NCI-H345 treated with DMSO at 0.1 percent for 48 hours (cell line): ENCODE results near the gene HABP4.
"Not testable (repeated sequence)": the region's sequence is repeated elsewhere in the genome, so short reads cannot be mapped to it uniquely, and the experiment has no call there.

Experiments used
- DNase-seq: peaks from one replicate; lab custom pipeline; 2025; ENCODE audit not compliant: unreplicated experiment; lab: John Stamatoyannopoulos, UW

HABP4 gene

DNA sequence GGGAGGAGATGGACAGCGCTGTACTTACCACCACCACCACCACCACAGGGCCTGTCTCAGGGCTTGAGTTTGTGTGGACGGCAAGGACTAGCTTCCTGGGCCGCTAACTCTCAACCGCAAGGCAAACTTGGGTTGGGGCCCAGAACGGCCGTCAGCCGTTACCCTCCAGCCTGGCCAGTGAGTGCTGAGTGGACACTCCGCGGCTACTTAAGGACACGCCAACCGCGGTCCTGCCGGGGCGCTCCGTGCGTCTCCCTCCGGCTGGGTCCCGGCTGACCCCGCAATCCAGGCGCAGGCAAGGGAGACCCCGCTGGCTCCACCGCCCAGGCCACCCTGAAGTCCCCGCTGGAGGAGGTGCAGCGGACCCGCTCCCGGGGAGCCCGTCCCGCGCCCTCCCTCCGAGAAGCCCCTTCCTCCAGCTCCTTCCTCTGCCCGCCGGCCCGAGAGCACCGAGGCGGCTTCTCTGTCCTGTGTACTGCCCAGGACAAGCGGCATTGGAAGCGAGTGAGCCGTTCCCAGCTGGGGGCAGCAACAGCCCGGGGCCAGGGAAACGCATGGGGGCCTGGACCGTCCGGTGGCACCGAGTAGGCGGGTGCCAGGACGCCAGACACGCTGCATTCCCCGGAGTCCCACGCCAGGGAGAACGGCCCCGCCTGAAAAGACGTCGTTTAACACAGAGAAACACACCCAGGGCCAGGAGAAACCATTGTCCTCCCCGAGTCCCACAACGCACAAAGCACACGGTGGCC is 46.6 kb downstream of the HABP4 start:
- no peak for DNase-seq

DNA sequence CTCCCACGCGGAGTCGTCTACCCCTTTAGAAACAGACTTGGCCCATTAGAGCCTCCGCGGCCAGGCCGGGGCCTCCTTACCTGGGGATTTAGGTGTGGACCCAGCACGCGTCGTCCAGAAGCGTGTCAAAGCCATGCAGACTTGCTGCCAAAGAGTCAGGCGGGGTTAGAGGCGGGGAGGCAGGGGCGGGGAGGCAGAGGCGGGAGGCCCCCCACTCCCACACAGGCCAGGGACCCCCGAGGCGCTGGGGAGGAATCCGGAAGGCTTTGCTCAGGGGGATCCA is 47.1 kb downstream of the HABP4 start:
- DNase-seq: no peak

DNA sequence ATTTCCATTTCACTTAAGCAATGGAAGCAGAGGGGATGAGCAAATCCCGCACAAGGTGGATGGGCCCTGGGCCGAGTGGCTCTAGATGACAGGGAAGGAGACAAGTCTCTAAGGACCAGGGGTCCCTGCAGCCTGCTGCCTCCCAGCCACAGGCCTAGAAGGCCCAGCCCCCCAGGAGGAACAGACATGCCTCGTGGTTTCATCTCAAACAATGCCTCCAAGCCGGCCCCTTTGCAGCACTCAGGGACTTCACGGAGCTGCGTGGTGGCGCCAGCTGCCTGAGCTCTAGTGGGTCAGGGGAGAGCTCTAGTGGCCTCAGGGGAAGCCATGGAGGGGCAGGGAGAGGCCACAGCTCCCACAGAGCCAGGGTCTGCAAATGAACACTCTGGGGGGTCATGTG is 48.8 kb downstream of the HABP4 start:
- DNase-seq: no peak

DNA sequence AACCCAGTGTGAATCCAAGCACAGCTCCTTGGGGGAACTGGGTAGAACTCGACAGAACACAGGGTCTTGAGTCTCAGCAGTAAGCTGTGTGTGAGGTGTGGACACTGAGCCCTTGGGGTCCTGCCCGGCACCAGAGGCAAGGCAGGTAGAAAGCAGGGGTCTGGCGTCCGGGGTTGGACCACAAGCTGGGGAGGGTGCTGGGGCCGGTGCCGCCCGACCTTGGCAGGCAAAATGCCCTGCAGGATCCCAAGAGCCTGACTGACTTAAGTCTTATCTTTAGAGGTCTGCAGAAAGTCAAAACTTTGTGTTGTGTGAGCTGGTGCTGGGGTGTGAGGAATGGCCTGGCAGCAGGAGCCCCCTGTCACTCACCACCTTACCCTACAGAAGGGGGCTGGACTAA is 49.3 kb downstream of the HABP4 start:
- DNase-seq: no peak

DNA sequence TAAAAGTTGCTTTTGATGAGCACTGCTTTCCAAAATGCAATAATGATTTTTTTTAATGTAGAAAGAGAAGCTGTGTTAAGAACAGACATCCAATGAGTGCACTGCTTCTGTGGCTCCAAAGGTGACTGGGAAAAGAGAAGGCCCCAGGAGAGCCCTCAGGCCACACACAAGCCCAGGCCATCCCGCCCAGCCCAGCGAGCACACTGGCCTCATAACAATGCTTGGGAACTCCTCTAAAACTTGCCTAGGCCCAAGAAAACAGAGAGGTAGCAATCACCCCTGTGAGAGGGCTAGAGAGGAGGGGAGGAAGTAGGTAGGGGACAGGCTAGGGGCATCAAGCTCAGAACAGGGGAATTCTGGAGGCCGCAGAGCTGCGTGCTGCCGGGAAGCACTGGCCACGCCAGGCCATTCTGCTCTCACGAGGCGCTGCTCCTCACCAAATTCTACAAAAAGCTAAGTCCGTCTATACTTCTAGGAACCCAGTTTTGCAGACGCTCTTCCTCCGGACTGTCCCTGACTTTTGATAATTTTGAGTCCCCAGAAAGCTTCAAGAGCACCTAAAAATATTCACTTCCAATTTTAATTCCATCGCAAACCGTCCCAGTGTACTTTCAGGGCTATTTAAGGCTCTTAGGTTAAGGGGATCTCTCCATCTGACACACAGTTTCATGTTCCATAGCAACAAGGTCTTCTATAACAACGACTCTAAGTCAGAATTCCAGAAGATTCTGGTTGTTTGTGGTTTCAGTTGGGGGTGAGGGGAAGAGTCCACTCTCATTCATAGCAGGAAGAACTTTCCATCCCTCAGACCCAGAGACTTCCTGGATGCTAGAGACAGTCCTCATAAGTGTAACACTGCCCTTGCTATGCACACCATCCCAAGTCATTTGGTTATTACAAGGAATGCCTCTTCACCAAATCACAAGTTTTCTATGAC is 51.0 kb downstream of the HABP4 start:
- DNase-seq: no peak

DNA sequence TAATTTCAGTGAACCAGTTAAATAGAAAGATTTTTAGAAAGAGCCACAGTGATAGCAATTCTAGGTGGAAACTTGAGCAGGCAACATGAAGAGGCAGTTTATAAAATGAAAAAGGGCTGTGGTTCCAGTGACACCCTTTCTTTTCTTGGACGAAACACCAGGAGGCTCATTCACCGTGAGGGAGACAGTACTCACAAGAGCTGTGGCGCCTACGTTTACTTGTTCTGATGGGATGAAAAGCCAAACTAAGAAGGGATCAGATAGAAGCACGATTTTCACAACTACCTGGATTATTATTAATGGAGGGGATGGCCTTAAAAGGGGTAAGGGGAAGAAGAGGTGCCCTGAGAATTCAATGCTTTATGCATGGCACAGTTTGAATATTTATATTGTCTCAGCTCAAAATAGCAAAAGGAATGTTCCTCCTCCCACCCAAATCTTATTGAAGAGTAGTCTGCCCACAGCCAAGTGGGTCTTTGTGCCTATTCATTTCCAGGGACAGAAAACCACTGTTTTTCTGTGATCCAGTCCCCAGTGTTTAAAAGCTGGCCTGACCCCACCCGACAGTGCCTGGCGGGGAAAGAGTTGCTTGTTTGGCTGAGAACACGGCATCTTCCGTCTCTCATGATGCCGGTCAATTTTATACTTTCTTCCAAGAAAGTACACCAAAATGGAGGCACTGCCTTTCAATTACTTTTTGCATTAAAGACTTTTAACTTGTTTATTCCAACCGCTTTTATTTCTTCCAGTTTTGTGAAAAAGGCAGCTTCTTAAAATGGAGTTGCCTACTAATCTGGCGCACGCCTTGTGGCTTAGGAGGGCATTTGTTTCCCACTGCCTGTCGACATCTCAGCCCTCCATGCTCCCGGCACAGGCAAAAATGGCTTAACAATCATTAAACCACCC is 51.9 kb downstream of the HABP4 start:
- DNase-seq: no peak

DNA sequence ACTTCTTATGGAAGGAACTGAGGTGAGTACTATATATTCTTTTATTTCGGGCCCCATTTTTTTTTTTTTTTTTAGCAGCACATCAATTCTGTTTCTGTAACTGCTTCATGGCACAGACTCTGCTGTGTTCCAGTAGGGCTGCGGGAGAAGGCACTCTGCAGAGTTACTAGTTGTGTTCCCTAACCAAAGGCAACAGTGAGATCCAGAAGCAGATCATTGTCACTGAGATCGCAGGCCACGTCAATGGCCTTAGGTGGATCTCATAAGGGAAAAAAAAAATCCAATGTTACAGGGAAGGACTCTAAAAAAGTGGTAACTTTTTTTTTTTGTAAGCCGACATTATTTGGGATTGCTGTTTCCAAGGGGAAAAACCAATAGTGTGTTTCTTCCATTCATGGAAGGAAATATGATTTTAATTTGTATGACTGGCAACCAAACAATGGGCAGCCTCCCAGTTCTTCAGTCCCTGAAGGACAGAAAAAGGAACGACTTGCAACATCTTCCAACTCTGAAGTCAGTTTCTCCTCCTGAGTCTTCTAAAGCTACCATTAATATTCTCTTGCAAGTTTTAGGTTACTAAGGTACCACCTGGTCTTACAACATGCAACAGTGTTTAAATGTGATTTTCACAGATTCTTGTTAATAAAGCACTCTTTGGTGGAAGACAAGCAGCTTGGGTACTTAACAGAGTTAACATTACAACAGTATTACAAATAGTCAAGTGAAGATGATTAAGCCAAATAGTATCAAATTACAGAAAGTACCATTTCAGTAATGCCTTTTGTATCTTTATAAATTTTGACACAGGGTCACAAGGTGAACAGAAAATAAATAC is 52.8 kb downstream of the HABP4 start:
- no peak for DNase-seq

DNA sequence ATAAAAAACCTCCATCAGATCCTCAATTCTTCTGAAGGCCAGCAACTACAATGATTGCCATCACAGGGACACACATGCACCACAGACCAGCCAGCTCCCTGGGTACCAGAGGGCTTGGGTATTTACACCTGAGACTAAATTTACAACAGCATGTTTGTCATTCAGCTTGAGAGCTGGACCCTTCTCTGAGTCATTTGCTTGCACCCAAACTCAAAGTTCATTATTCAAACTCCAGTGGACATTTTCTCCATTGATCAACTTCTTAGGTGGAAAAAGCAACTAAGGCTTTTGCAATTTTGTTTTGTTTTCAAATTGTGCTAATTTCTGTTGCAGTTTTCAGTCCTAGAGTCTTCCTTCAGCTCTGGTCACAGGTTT is 53.4 kb downstream of the HABP4 start:
- DNase-seq: not testable (repeated sequence)

DNA sequence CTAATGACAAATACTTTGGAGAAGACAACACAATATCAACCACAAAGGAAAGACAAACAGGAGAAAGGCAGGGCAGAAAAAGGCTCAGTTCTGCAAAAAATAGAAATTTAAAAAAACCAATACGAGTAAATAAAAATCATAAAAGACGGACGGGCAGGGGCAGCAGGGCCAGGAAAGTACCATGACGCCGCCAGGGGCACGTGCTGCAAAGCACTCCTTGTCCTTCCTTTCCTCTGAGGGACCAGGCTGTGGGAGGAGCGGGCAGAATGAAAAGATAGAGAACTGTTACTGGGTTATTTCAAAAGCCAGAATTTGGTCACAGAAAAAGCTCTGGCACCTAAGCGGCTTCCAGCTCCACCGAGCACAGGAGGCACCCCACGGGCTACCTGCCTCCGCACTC is 53.9 kb downstream of the HABP4 start:
- no peak for DNase-seq

DNA sequence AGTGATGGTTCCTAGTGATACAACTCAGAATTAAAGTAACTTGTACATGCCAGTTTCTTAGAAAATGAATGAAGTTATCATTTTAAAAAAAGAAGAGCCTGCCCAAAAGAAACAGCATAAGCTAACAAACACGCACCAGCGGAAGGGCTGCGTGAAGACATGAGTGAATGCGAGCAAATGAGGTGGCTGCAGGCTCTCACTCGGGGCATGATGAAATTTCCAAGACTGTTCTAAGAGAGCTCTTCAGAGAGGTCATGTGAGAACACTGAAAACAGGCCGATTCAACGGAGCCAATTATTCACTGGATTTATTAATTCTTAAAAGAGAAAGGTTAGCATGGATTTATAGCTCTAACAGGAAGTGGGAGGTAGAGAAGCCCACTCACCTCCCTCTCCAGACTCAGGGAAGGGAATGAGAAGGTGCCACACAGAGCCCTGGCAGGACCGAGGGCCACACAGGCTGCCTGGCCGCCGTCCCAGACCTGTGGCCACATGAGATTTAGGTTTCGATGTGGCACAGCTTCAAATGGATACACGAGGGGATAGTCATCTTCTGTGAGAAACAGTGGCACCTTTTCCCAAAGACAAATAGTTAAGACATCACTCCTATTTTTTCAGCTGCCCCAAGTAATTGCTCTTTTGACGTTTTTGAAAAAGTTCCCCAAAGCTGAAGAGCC is 55.5 kb downstream of the HABP4 start:
- no peak for DNase-seq

DNA sequence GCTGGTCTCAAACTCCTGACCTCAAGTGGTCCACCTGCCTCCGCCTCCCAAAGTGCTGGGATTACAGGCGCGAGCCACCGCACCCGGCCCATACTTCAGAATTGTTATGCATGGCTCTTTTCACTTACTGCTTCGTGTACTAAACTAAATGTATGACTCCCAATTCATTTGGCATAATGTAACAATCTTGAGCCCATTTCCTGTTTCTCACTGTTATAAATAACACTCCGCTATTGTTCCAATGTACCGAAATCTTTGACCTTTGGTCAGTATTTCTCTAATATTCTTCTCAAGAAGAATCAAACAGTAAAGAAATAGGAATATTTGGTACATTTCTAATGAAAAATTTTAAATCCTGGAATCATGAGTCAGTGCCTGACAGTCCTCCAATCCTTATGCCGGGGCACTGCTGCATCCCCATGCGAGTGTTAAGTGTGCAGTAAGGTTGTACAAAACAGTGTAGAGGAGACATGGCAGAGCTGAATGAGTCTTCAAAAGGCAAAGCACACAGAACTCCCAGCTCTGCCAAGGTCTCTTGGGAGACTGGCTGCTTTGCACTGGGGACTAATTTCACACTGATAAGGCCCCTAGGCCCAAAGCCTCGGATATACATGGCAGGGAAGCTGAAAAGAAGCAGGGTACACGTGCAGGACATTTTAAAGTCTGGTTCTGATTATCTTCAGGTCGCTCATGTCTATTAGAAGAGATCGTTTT is 58.4 kb downstream of the HABP4 start:
- no peak for DNase-seq

DNA sequence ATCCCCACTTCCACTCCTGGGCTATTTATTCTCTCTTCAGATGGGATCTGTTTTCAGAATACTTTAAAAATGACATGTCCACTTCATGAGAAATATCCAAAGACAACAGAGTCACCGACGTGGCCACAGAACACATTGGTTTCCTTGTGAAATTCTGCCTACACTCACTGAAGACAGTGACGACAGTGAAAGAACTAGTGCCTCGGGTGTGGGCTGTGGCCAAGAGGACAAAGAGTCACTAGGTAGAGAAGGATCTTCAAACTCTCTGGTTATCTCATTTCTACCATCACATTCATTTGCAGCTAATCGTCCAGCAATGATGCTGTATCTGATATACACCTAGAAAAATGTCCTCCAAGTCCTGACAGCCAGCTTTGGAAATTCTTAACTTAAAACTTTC is 59.1 kb downstream of the HABP4 start:
- DNase-seq: no peak

DNA sequence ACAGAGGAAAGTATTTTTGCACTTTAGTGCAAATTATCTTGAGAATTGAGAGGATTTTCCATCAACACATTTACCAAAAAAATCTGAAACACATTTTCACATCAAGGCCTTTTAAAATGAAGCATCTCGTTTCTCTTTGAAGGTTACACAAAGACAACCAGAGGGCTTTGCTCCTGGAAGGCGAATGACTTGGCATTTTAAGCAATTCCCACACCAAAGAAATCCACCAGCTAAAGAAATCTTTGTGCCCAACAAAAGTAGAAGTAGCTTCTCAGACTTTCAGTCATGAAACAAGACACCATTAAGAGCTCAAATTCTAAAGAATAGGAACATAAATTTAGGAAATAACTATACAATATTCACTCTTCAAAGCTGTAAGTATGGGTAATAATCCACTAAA is 59.9 kb downstream of the HABP4 start:
- no peak for DNase-seq

DNA sequence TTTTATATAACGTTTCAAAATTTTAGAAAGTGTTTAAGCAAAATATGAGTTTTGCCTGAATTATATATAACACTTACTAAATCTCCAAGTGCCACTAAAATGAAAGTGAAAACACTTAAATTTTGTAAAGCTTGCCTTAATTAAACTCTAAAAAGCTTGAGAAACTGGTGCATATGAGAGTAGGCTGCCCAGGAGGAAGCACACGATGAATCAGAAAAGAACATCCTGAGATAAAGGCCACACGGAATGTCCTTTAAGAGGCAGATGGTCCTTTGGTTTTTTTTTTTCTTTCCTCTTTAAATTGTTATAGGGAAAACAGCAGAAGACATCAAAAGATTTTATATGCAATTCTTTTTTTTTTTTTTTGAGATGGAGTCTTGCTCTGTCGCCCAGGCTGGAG is 60.3 kb downstream of the HABP4 start:
- DNase-seq: no peak

DNA sequence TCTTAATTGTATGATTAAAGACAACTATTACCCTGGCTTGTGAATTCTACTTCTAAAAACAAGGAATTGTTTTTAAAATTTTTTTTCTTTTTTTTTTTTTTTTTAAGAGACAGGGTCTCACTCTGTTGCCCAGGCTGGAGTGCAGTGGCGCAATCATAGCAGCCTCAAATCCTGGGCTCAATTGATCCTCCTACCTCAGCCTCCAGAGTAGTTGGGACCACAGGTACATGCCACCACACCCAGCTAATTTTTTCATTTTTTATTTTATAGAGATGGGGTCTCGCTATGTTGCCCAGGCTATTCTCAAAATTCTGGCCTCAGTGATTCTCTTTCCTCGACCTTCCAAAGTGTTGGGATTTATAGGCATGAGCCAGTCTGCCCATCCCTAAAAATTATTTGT is 62.3 kb downstream of the HABP4 start:
- DNase-seq: no peak

DNA sequence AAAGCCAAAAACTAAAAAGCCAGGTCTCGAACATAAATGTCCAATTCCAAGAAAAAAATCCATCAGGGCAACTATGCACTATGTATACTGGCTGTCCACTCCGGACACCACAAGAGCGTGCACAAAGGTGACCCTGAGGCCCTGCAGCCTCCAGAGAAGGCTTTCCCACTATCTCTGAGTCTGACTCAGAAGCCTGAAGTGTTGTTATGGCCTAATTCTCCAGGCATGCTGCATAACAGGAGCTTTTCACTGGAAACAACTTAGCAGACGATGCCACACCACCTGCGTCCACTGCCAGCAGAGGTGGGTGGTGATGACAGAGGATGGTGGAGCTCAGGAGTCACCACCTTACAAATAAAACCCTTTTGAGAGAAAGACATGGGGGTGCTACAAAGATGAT is 63.7 kb downstream of the HABP4 start:
- DNase-seq: no peak

DNA sequence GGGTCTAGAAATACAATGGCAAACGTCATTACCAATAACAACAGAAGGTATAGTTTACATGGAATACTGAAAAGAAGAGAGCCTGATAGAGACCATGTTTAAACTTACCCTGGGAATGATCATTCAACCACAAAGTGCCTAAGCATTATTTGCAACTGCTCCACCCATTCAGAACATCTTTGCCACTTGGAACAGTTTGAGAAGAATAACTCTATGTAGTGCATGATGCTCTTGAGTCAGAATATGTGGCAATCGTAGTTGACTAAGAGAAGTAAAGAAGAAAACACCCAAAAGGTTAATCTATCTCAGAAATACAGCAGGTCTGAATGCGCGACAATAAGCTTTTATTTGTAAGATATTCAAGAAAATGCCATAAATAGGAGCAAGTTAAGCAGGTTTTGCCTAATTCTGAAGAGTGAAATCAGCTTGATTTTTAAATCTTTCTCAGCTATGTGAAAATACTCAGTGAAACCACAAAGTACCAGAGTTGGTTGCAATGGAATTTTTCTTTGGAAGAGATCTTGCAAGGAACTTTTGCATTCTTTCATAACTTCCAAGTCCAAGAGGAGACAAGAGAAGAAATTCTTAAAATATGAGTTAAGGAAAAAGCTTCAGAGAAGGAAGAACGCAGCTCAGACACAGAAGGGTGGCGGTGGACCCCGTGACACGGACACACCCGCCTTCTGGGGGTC is 64.3 kb downstream of the HABP4 start:
- DNase-seq: no peak

DNA sequence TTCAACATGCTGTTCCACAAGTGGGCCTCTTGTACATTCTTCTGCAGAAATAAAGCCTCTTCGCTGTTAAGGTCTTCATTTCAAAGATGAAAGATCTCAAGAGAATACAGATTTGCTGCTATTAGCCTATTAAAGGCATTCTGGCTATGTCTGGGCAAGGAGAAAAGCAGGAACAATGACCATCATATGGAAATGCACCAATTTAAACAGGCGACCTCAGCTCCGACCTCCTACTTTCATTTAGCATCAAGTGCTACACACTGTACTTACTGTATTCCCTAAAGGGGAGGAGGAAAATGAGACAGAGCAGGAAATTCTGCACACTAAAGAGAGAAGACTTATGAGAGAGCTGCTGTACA is 64.8 kb downstream of the HABP4 start:
- no peak for DNase-seq
